Fibroblast of skin of scalp (primary cell): ENCODE measurements around the gene INPP5K.
"Not testable (repeated sequence)": the region's sequence is repeated elsewhere in the genome, so short reads cannot be mapped to it uniquely, and the experiment has no call there.

Experiments
- DNase-seq: peaks from one replicate; pipeline ENCODE4 v3.0.0-alpha.2; 2013

The INPP5K gene

DNA sequence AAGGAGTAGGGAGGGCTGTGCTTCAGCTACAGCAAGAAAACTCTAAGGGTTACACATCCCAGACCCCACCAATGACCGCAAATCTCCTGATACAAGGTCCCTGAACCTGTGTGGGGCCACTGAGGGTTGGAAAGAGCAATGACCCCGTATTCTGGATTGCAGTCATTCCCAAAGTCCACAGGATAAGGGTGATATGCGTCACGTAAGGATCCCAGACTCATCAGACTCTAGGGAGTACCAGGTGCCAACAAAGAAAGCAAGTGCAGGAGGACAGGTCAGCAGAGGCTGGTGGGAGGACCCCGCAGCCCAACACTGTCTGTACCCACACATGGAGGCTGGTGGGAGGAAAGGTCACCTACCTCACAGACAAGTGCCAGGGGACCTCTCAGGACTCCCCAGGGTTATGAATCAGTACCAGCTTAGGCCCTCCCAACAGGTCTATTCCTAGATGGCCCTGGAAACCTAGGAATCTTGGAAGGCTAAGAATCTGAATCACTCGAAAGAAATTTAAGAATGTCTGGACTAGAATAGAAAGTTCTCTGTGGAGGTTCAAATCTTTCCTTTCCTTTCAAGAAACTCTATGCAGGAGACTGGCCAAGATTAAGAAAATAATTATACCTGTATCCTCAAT is 30.0 kb upstream of the INPP5K start:
- DNase-seq: no peak

DNA sequence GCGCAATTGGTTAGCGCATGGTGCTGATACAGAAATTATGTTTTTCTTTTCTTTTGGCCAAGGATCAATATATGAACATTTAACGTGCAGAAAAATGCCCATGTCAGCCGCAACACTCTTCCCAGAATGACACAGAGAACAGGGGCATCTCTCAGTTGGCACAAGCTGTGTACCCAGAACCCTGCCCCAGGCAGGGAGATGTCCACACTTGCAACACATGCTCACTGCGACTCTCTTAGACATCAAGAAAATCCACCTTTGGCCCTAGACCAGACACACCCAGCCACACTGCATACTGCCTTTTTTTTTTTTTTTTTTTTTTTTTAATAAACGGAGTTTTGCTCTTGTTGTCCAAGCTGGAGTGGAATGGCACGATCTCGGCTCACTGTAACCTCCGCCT is 29.2 kb upstream of the INPP5K start:
- DNase-seq: no peak

DNA sequence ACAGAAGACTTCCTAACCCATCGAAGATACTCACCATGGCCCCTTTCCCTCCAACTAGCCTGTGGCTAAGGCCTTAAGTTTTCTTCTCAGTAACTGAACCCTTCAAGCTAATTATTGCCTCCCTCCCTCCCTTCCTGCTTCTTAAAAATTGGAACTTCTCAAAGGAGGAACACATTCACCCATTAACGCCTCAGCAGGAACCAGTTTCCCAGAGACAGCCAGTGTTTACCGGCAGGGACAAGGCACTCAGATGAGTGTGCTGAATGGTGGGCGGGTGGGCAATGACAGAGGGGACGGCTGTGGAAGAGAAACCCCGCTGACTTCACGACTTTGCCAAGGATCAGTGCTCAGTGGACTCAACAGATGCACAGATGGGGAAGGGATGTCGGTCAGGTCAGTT is 25.9 kb upstream of the INPP5K start:
- DNase-seq: no peak

DNA sequence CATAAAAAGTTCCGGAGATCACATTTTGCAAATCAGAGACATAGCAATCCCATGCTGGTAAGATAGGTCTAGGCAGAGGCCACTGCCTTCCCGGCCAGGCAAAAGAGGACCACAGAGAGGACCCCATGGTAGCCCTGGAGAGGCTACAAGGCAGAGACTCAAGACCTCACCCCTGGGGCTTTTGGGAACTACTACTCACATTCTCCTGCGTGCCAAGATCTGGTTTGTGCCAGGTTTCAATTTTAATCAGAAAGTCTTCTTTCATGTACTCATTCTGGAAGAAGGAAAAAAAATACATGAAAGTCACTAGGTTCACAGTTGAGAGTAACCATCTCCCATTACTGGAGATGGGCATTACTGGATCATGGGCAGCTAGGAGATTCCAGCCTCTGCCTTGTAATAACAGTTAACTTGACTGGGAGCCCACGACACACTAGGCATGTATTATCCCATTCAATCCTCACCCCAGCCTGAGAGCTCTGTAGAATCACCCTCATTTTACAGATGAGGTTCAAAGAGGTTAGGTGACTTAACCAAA is 25.0 kb upstream of the INPP5K start:
- DNase-seq: no peak

DNA sequence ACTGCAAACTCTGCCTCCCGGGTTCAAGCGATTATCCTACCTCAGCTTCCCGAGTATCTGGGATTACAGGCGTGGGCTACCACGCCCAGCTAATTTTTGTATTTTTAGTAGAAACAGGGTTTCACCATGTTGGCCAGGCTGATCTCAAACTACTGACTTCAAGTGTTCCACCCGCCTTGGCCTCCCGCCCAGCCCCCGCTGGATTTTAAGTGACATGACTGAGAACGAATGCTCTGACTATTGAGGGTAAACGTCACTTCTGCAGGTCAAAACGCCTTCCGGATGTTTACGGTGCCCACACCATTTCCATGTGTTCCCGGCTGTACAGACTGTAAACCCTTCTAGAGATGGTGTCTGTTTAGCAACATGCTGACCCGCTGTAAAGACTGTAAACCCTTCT is 23.4 kb upstream of the INPP5K start:
- DNase-seq: no peak

DNA sequence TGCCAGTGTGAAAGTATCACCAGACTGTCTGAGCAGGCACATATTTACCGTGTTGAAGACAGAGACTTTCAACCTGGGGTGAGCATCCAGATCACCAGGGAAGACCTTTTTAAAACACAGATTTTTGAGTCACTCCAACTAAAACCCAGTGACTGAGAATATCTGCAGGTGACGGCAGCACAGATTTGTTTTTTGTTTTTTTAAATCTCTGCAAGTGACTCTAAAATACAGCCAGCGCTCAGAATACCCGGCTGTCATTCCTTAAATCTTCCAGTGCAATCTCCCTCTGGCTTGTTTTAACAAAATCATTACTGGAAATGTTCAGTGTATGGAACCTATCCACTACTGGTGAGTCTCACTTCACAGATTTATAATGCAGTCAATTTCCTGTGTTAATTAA is 19.3 kb upstream of the INPP5K start:
- no peak for DNase-seq

DNA sequence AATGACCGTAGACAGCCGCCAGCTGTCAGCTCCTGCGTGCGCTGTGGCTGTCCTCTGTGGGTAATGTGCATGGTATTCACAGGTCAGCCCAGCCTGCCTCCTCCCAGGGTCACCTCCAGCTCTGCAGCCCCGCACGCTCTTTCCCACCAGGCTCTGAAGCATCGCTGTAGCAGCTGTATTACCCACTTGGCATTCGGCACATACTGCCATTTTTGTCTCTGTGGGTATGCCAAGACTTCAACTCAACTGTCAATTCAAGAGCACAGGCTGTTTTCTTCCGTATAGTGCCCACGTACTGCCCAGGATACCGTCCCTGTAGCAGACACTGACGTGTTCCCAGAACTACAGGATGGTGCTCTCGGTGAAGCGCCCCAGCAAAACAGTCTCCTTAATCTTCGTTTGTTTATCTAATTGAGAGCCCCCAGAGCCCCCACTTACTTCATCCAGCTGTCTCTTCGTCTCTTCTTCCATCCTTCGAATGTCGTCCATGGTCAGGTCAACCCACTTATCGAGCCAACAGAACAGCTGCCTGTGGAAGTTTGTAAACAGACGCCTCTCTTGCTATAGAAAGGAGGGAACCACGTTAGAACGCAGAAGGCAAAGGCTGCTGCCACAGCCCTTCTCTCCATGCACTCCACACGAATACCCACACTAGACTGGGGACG is 17.4 kb upstream of the INPP5K start:
- no peak for DNase-seq

DNA sequence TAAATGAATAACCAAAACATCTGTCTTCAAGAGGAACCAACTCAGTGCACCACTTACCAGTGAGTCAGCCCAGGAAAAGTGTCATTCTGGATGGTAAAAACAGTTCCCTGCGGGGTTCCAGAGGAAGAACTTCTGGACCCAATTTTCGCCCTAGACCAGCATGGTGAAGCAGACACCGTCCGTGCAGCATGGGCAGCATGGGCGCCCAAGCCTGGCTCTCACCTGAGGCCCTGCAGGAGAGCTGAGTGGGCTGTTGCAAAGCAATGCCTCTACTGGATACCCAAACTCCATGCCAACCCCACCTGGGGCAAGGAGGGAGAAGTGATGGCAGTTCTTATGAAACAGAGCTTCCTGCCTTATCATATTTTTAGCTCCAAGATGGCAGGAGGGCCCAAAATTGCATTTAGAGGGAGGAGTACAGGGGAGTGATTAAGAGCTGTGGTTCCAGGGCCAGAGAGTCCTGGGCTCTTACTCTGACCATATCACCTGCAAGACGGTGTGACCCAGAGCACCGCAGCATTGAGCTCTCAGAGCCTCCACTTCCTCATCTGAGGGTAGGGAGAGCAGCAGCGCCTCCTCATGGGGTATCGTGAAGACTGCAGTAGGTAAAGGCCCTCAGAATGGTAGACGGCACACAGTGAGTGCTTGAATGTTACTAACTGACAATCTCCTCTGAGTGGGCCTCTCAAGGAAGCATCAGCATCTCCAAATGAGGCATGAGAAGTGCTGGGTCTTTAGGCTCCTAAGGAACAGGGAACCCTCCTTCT is 16.6 kb upstream of the INPP5K start:
- no peak for DNase-seq

DNA sequence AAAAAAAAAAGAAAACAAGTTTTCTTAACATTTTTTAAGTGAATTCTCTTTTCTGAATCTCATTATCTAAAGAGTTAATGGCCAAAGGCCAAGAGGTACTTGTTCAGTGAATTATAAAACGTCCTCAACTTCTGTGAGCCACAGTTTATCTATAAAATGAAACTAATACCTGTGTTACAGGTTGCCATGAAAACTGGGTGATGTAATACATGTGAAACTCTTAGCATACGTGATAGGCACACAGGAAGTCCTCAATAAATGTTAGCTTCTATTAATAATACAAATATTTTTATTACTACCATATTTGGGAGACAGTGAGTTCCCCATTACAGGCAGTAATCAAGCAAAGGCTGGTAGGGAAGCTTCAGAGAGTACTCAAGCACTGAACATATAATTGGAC is 13.5 kb upstream of the INPP5K start:
- no peak for DNase-seq

DNA sequence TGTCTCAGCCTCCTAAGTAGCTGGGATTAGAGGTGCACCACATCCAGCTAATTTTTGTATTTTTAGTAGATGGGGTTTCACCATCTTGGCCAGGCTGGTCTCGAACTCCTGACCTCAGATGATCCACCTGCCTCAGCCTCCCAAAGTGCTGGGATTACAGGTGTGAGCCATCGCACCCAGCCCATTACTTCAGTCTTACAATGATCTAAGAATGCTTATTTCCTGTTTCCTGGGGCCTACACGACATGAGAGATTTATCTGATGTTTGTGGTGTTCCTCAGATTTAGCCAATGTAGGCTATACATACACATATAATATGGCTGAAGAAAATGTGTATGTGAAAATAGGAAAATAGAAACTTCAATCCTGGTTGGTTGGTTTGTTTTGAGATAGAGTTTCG is 10.5 kb upstream of the INPP5K start:
- not testable (repeated sequence) for DNase-seq

DNA sequence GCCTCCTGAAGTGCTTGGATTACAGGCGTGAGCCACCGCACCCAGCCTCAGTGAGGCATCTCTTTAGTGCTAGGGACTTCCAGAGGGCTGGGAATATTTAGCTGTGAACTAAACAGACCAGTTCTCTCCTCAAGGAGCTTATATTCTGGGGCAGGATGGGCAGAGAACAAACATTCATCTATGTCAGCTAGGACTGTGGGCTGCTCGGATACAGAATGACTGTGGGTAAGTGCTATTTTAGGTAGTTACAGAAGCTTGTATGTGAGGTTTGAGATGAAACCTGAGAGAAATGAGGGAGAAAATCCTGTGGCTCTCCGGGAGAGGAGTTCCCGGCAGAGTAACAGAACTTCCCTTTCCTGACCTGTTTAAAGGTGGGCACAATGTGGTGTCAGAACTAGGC is 6.2 kb upstream of the INPP5K start:
- no peak for DNase-seq

DNA sequence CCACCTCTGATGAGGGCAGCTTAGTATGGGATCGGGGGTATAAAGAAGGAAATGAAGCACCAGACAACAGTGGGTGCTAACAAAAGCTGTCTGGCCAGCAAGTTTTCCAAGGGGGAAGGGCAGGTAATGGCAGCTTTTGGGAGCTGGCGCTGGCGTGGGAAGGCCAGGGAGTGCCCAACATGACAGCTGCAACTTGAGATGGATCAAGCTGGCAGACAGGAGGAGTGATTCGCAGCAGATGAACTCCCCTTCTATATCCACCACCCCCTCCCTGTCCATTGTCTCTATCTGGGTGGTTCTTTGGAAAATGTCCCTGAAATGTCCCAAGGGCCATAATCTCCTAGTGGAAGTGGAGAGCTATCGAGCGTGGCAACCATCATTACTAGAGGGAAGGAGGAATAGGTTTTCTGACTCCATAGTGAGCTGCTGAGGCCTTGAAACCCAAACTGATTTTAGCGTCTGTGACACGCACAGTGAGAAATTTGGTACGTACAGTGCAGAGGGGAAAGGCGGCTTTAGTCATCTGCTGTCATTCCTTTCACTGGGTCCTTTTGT is 4.8 kb upstream of the INPP5K start:
- no peak for DNase-seq

DNA sequence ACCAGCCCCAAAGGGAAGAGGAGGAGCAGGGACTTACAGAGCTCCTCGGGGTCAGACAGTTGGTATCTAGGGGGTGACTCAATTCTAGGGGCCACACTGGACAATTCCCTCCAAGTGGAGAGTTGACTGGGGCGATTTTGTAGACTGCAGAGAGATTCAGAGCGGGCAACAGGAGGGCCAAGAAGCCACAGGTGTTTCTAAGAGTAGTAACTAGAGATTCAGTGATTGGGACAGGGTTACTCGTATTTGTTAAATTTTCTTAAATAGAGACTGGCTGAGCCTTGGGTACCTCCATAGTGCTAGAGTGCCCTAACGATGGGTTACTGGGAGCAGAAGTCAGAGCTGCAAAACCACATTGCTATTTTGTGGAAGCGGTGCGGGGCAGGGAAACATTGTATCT is 3.3 kb upstream of the INPP5K start:
- DNase-seq: no peak

DNA sequence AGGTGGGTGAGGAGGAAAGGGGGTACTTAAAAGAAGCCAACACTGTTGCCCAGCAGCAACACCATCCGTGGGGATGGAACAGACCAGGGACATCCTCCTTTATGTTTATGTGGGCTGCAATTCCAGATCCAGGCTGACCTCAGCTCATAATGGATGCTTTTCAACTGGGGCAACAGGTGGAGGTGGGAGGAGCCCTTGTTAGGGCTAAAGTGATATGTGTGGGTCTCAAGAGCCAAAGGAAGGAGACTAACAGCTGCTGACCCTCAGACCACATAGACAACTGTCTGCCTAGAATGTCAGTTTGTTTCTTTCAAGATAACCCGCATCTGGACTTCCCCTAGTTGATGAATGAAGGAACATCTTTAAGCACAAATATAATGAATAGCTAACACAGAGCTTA is 2.0 kb upstream of the INPP5K start:
- no peak for DNase-seq

DNA sequence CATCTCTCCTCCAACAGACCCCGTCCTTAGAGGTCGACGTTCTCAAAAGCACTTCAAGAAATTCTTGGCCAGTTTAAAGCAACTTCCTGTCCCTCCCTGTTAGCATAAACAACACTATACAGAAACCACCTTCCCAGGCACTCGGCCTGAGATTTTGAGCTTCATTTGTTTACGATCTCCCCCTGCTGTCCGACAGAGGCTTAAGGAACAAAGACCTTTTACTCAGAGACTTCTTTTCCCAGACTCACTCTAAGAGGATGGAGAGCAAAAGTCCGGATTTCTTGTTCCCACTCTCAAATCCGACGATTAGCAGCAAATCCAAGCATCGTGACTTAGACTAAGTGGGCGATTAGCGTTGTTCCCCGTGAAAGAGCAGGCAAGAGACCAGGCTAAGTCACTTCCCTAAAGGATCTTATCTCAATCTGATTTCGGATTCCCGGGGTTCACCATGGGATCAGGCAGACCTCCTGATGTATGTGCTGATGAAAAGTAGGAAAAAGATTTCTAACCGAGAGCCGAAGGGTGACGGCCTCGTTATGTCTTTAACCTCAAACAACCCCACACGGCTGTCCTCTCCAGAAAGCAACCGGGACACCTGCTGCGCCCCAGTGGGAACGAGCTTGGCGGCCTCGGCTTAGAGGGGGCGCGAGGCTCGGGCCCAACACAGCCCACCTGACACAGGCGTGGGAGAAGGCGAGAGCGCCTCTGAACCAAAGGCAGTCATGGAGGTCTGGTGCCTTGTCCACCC is 598 bp downstream of the INPP5K start:
- peak; percentile 82 for DNase-seq

DNA sequence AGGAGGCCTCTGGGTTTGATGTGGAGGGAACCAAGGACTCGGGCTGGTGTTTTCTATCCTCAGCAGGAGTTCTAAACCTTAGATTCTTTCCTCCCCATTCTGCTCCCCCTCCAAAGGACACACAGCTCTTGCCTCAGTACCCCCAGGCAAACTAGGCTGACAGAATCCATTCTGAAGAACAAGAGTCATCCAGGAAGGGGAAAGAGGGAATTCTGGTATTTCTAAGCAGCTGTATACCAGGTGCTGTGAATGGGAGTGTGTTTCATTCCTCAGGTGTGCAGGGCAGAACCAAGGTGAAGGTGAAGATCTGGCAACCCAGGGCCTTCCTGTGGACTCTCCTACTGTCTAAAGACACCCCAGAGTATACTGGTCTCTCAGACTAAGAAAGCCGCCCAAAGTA is 4.1 kb downstream of the INPP5K start:
- no peak for DNase-seq

DNA sequence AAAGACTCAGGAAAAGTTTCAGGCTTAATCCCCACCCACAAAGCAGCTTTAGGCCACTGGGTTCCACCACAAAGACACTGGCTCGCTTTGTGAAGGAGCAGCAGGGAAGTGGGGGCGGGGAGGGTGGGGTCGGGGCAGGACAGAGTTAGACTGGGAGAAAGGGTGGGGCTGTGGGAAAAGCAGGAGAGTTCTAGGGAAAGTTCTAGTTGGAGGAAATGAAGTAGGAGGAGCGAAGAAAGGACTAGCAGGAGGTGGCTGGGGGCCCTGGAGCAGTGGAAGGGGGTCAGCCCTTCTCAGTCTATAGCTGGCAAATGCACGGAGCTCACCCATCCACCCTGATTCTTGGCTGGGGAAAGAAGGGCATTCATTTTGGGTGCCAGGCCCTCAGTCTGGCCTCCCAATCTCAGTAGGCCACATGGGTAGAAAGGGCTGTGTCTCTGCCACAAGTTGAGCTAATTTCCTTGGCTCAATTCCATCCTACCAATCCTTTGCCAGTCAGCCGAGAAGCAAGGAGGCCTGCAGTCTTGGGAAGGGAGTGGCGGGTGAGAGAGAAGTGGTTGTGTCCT is 4.6 kb downstream of the INPP5K start:
- peak; percentile 29 for DNase-seq

DNA sequence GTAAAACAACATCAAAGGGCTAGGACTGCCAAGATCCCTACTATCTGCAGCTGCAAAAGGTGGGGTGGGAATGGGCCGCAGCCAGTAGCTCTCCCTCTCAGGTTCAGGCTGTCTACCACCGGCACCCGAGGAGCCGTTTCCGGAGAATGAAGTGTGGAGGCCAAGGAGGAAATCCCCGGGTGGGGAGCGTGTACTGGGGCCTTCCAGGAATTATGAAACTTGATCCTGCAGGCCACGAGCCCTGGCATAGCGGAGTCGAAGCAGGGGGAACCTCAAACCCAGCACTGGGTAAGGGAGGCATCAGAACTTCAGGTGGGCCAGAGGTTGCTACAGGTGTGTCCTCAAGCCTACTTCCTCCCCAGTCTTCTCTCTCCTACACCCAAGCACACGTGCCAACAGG is 5.1 kb downstream of the INPP5K start:
- DNase-seq: no peak

DNA sequence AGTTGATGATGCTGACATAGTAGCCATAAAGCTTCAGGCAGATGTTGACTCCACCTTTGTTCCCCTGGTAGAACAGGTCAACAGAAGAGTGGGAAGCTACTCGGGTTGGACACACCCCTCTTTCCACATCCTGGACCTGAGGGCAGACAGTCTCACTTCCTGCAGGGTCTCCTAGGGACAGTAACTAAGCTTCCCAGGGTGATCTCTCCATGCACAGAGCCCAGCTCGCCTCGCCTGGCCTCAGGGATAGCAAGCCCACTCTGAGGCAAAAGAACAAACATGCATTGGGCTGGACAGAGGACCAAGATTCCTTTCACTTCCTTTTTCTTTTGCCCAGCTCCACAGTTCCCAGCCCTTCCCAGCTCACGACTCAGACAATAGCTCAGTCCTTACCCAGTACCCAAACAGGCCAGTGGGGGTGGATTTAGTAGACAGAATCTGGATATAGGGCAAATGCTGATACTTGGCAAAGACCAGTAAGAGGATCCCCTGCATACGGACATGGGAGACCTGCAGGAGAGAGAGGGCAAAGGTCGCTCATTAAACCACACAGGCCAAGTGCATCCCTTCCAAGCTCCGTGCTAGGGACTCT is 7.0 kb downstream of the INPP5K start:
- no peak for DNase-seq

DNA sequence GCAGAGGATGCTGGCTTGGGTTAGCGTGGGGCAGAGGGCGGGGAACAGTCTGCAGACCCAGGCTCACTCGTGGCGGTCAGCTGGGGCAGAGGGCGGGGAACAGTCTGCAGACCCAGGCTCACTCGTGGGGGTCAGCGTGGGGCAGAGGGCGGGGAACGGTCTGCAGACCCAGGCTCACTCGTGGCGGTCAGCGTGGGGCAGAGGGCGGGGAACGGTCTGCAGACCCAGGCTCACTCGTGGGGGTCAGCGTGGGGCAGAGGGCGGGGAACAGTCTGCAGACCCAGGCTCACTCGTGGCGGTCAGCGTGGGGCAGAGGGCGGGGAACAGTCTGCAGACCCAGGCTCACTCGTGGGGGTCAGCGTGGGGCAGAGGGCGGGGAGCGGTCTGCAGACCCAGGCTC is 7.7 kb downstream of the INPP5K start:
- DNase-seq: not testable (repeated sequence)

DNA sequence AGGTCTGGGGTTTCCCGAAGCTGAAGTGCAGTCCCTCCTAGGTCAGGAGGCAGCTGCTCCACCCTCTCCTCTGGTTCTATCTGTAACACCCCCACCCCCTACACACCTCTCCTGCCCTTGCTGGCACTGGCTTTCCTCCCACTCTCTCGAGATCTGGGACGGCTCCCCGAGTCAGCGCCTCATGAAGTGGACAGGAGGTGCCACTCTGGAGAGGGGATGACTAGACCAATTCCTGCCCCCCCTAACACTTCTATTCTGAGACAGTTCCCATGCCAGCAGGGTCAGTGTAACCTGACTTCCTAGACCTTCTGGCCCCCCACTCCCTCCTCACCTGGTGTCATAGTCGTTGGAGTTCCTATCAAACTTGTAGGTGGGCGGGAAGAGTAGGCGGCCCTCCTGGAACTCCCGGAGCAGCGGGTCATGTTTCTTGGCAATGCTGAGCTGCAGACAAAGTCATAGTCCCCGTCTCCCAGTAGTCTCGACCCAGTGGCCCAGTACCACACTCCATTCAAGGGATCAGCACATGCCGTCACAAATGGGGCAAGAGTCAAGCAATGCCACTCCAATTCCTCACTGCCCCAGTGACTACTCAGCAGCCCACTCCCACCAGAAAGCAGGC is 9.7 kb downstream of the INPP5K start:
- no peak for DNase-seq

DNA sequence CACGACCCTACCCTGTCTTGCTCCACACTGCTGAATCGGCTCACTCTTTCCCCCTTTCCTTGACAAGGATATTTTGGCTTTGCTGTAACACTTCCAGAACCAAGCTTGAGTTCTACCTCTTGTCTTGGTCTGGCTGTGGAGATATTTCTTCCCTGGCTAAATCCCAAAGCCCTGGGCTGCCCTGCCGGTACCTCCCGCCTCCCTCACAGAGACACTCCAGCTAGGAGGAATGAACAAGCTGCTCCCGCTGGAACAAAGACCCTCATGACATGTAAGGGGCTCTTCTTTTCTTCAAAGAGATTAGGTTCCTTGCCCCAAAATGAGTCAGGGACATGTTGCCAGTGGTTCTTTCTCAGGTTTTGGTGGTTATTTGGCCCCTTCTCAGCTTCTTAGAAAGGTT is 10.8 kb downstream of the INPP5K start:
- DNase-seq: no peak
